ENCODE results near the gene C2CD3. TPM values are rescaled to one million over a fixed set of nuclear protein-coding genes. Genes with fewer than 3 reads are reported as not detected.

Gene C2CD3
- total RNA-seq, 1 experiment from 2014 or later = 22.0 TPM

DNA sequence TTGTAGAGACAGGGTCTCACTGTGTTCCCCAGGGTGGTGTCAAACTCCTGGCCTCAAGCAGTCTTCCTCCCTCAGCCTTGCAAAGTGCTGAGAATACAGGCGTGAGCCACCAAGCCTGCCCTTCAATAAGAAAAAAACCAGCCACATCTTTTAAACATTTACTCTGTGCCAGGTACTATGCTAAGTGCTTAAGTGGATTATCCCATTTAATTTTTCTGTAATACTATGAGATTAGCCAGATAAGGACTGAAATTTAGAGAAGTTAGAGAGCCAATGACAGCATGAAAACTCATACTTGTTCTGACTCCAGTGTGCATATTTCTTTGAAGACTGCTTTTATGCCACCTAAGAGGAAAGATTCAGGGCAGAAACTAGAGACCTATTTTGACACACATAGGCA is 35.9 kb upstream of the C2CD3 start:
- H3K4me1 Mint-ChIP-seq = peaks cover 7 to 9% of the 10 kb centered on the region in 2 experiments; a peak in 2 of 4 replicates
- no peaks in the 10 kb centered on the region for H3K4me1 ChIP-seq (ENCODE audit: insufficient read depth, low read length)
- peaks cover 2 to 43% (median 10%) of the 10 kb centered on the region in 3 experiments; a peak in 5 of 7 replicates for H3K36me3 Mint-ChIP-seq (ENCODE audit: insufficient read depth in 1 of 3, low read depth in 3 of 3)
- no peak overlapping the region for H2BK5ac ChIP-seq (ENCODE audit: insufficient read length, low read length)
- no peak overlapping the region for H3K23ac ChIP-seq (ENCODE audit: insufficient read length, low read depth, low read length)
- no peak overlapping the region for H3K4me3 Mint-ChIP-seq
- no peak overlapping the region for H2AK5ac ChIP-seq (ENCODE audit: insufficient read length, low read length)
- H3K4ac ChIP-seq (ENCODE audit: low read depth, low read length) = no peak overlapping the region
- H4K5ac ChIP-seq (ENCODE audit: insufficient read length, low read depth, low read length) = no peak overlapping the region
- no peak overlapping the region for H2BK120ac ChIP-seq (ENCODE audit: low read depth, low read length, poor library complexity, severe bottlenecking)
- H2AFZ ChIP-seq (ENCODE audit: low read length) = no peak overlapping the region
- no peak overlapping the region for H3K14ac ChIP-seq (ENCODE audit: insufficient read depth, low read length)
- H3K79me2 ChIP-seq (ENCODE audit: insufficient read depth, low read length) = no peaks in the 10 kb centered on the region
- no peaks in the 10 kb centered on the region for H3K27me3 ChIP-seq (ENCODE audit: insufficient read depth, low read length)
- no peaks in the 10 kb centered on the region for H3K79me1 ChIP-seq (ENCODE audit: insufficient read depth, low read depth, low read length, poor library complexity, severe bottlenecking)
- no peak overlapping the region for H3K4me2 ChIP-seq (ENCODE audit: insufficient read depth, insufficient read length, low read length)
- no peak overlapping the region for H3K9ac ChIP-seq (ENCODE audit: extremely low read depth, insufficient read length, low read length)
- no peaks in the 10 kb centered on the region for H3K23me2 ChIP-seq (ENCODE audit: insufficient read length, low read depth, low read length, poor library complexity, severe bottlenecking)
- no peak overlapping the region for H4K91ac ChIP-seq (ENCODE audit: insufficient read length, low read depth, low read length)
- H3K9me3 Mint-ChIP-seq = no peaks in the 10 kb centered on the region
- H2BK15ac ChIP-seq (ENCODE audit: low read depth, low read length) = no peak overlapping the region
- no CpG with 5 or more reads among the region's 1 CpG for WGBS (ENCODE audit: extremely low coverage, insufficient read length, low lambda C conversion rate)
- no peak overlapping the region for H3K27ac ChIP-seq (ENCODE audit: insufficient read length, low read depth, low read length)
- TF ChIP-seq CTCF (conservative IDR thresholded peaks at IDR 0.05) = no peak
- H3K56ac ChIP-seq (ENCODE audit: insufficient read length, low read depth, low read length) = no peak overlapping the region
- no peak overlapping the region for H4K8ac ChIP-seq (replicated peaks; ENCODE audit: insufficient read length, low read depth, low read length)
- H3K27me3 Mint-ChIP-seq (ENCODE audit: low read depth) = no peaks in the 10 kb centered on the region
- no peak overlapping the region for H3K18ac ChIP-seq (ENCODE audit: insufficient read length, low read depth, low read length)
- H4K20me1 ChIP-seq (ENCODE audit: control insufficient read depth, insufficient read depth, insufficient read length) = no peaks in the 10 kb centered on the region
- H3T11ph ChIP-seq (ENCODE audit: low read length) = no peak overlapping the region
- no peak overlapping the region for H2BK12ac ChIP-seq (ENCODE audit: insufficient read length, low read depth, low read length)
- H3K9me3 ChIP-seq (ENCODE audit: control insufficient read depth, low read depth, low read length) = no peaks in the 10 kb centered on the region
- H3K27ac Mint-ChIP-seq = no peak overlapping the region
- no peak for DNase-seq
- no peak overlapping the region for H2BK20ac ChIP-seq (ENCODE audit: low read depth, low read length, poor library complexity, severe bottlenecking)

Measured in H9 (cell line).